HepG2 (cell line): ENCODE results near the gene ZNF747. TPM values are rescaled to one million over a fixed set of nuclear protein-coding genes. Genes with fewer than 3 reads are reported as not detected.

Experiments used
- ATAC-seq: fragments of 200-7000 bp; cut with Tn5 transposase; 3 replicates; pipeline ENCODE4 v1.9.1; 2020; ENCODE audit warnings: mild to moderate bottlenecking, moderate library complexity
- BruUV-seq: library from RNA; stranded (reverse); fragments of 400-500 nt; replicated peaks from 2 replicates; lab custom pipeline; 2021; lab: Mats Ljungman, UMichigan
- CTCF ChIA-PET: fragments of 300-600 bp; formaldehyde crosslinking; extraction: SDS; loops from one replicate; lab custom pipeline; 2021; ENCODE audit warnings: low total read pairs, inconsistent platforms, low intra/inter-chr PET ratio; lab: Yijun Ruan, JAX
- POLR2A ChIA-PET: fragments of 350-600 bp; sonication (Branson Sonifier 250); formaldehyde crosslinking; loops from one replicate; lab custom pipeline; 2020; ENCODE audit warnings: antibody characterized with exemption, inconsistent platforms; lab: Yijun Ruan, JAX
- DNase-seq: peaks from one replicate; pipeline ENCODE4 v3.0.0-alpha.2; 2015; ENCODE audit warnings: low spot score
- FAIRE-seq: peaks from 3 replicates; lab custom pipeline; 2011; peaks lifted over from hg19 to GRCh38; lab: Jason Lieb, UNC
- H2AFZ ChIP-seq: one replicate; pipeline ENCODE4 v1.6.1; 2011; ENCODE audit warnings: low read length, inconsistent platforms
- H3K27ac ChIP-seq: fragments of 300-600 bp; 3 replicates; pipeline ENCODE4 v1.8.0; 2011; ENCODE audit warnings: mixed run types, mild to moderate bottlenecking, mixed read lengths, low read length, inconsistent platforms; ENCODE audit not compliant: insufficient read depth; ENCODE audit errors: extremely low read length
- H3K27me3 ChIP-seq, 2 experiments: fragments of 200-600 bp in 1 of 2; 2 replicates in 1 of 2; 3 replicates in 1 of 2; pipeline versions ENCODE4 v1.6.0 to v1.8.0; 2011; ENCODE audit warnings: low read length in 2 of 2, mild to moderate bottlenecking in 2 of 2, moderate library complexity in 2 of 2, inconsistent platforms in 1 of 2; ENCODE audit not compliant: insufficient read depth in 2 of 2, control insufficient read depth in 1 of 2
- H3K36me3 ChIP-seq, 2 experiments: fragments of 200-600 bp in 1 of 2; replicated peaks in 1 of 2; 2 replicates in 1 of 2; 3 replicates in 1 of 2; pipeline versions ENCODE4 v1.5.1 to v1.8.0; 2011; ENCODE audit warnings: low read length in 2 of 2, inconsistent platforms in 1 of 2; ENCODE audit not compliant: insufficient read depth in 2 of 2, control insufficient read depth in 1 of 2
- H3K4me1 ChIP-seq: 2 replicates; pipeline ENCODE4 v1.5.1; 2012; ENCODE audit warnings: low read length, inconsistent platforms; ENCODE audit not compliant: insufficient read depth
- H3K4me2 ChIP-seq: 2 replicates; pipeline ENCODE4 v1.6.0; 2011; ENCODE audit warnings: low read depth, low read length, inconsistent platforms
- H3K4me3 ChIP-seq, 3 experiments: fragments of 200-600 bp in 1 of 3; sonication (generic), shearing (Covaris generic) in 1 of 3; replicated peaks in 1 of 3; 2 replicates each; pipeline ENCODE4 v1.5.1; 2011 to 2016; ENCODE audit warnings: low read length in 3 of 3, inconsistent platforms in 2 of 3, low read depth in 2 of 3, mild to moderate bottlenecking in 2 of 3, control low read depth in 1 of 3, mixed read lengths in 1 of 3; ENCODE audit not compliant: insufficient read depth in 1 of 3
- H3K79me2 ChIP-seq: one replicate; pipeline ENCODE4 v1.6.1; 2011; ENCODE audit warnings: low read length, inconsistent platforms; ENCODE audit not compliant: insufficient read depth
- H3K9ac ChIP-seq: 2 replicates; pipeline ENCODE4 v1.6.0; 2011; ENCODE audit warnings: mild to moderate bottlenecking, low read depth, low read length, inconsistent platforms; ENCODE audit not compliant: insufficient read depth
- H3K9me3 ChIP-seq: 2 replicates; pipeline ENCODE4 v1.5.1; 2012; ENCODE audit warnings: mild to moderate bottlenecking, low read length
- H4K20me1 ChIP-seq: 2 replicates; pipeline ENCODE4 v1.6.0; 2011; ENCODE audit warnings: inconsistent platforms, mild to moderate bottlenecking, low read length, moderate library complexity; ENCODE audit not compliant: insufficient read depth
- BRCA1 ChIP-seq: sonication (generic); formaldehyde crosslinking; IDR thresholded peaks from 2 replicates; pipeline ENCODE4 v1.4.0; 2020; ENCODE audit warnings: missing genetic modification reagents
- CHD4 ChIP-seq: fragments of 200-600 bp; sonication (generic); IDR thresholded peaks from 2 replicates; pipeline ENCODE4 v1.7.0; 2017; ENCODE audit warnings: mild to moderate bottlenecking, low read length, borderline replicate concordance
- DMAP1 ChIP-seq: IDR thresholded peaks from 2 replicates; pipeline ENCODE4 v1.6.1; 2016
- GPN1 ChIP-seq: sonication (generic); formaldehyde crosslinking; IDR thresholded peaks from 2 replicates; pipeline ENCODE4 v1.5.1; 2020; ENCODE audit warnings: missing genetic modification reagents, borderline replicate concordance
- HIVEP1 ChIP-seq: sonication (generic); formaldehyde crosslinking; IDR thresholded peaks from 2 replicates; pipeline ENCODE4 v1.4.0; 2020; ENCODE audit warnings: mild to moderate bottlenecking, missing genetic modification reagents
- HNRNPLL ChIP-seq: fragments of 200-400 bp; formaldehyde crosslinking; IDR thresholded peaks from 2 replicates; pipeline ENCODE4 v1.6.1; 2017; ENCODE audit warnings: mild to moderate bottlenecking, low read depth, low read length; ENCODE audit not compliant: poor library complexity, severe bottlenecking
- KLF6 ChIP-seq: IDR thresholded peaks from 2 replicates; pipeline ENCODE4 v1.8.0; 2016; ENCODE audit warnings: missing biosample characterization, missing genetic modification reagents
- SCMH1 ChIP-seq: sonication (generic); formaldehyde crosslinking; IDR thresholded peaks from 2 replicates; pipeline ENCODE4 v1.9.0; 2021; ENCODE audit warnings: missing genetic modification reagents, mild to moderate bottlenecking, borderline replicate concordance
- SNAI1 ChIP-seq: sonication (generic); formaldehyde crosslinking; IDR thresholded peaks from 2 replicates; pipeline ENCODE4 v1.5.0; 2020; ENCODE audit warnings: mild to moderate bottlenecking, missing genetic modification reagents, borderline replicate concordance
- SP1 ChIP-seq, 2 experiments: fragments of 450-650 bp in 1 of 2; sonication (generic) in 1 of 2; formaldehyde crosslinking in 1 of 2; IDR thresholded peaks; 2 replicates each; pipeline versions ENCODE4 v1.4.0 to v1.6.1; 2016 to 2020; ENCODE audit warnings: missing genetic modification reagents in 1 of 2
- ZC3H4 ChIP-seq: sonication (generic); formaldehyde crosslinking; IDR thresholded peaks from 2 replicates; pipeline ENCODE4 v1.4.0; 2020; ENCODE audit warnings: missing genetic modification reagents, borderline replicate concordance
- ZFP36L2 ChIP-seq: sonication (generic); formaldehyde crosslinking; IDR thresholded peaks from 2 replicates; pipeline ENCODE4 v1.4.0; 2020; ENCODE audit warnings: missing genetic modification reagents
- ZMYM3 ChIP-seq: sonication (generic); formaldehyde crosslinking; IDR thresholded peaks from 2 replicates; pipeline ENCODE4 v1.5.1; 2020; ENCODE audit warnings: mild to moderate bottlenecking, missing genetic modification reagents
- ZNF282 ChIP-seq: fragments of 450-650 bp; IDR thresholded peaks from 2 replicates; pipeline ENCODE4 v1.6.1; 2018; ENCODE audit not compliant: partially characterized antibody
- ZNF337 ChIP-seq: sonication (generic); formaldehyde crosslinking; IDR thresholded peaks from 2 replicates; pipeline ENCODE4 v1.5.1; 2020; ENCODE audit warnings: missing genetic modification reagents, low read depth, mild to moderate bottlenecking, borderline replicate concordance
- ZNF501 ChIP-seq: sonication (generic); formaldehyde crosslinking; IDR thresholded peaks from 2 replicates; pipeline ENCODE4 v1.5.1; 2020; ENCODE audit warnings: mild to moderate bottlenecking, moderate library complexity, missing genetic modification reagents
- ZNF747 ChIP-seq: sonication (generic); formaldehyde crosslinking; IDR thresholded peaks from 2 replicates; pipeline ENCODE4 v1.8.1; 2023; ENCODE audit warnings: missing genetic modification reagents, mild to moderate bottlenecking, borderline replicate concordance
- ZNF772 ChIP-seq: sonication (generic); formaldehyde crosslinking; IDR thresholded peaks from 2 replicates; pipeline ENCODE4 v1.5.0; 2020; ENCODE audit warnings: mild to moderate bottlenecking, missing genetic modification reagents
- ZNF788 ChIP-seq: sonication (generic); formaldehyde crosslinking; IDR thresholded peaks from 2 replicates; pipeline ENCODE4 v1.5.0; 2020; ENCODE audit warnings: mild to moderate bottlenecking, missing genetic modification reagents, borderline replicate concordance
- ZZZ3 ChIP-seq: sonication (generic); formaldehyde crosslinking; IDR thresholded peaks from 2 replicates; pipeline ENCODE4 v1.4.0; 2020; ENCODE audit warnings: missing genetic modification reagents, mild to moderate bottlenecking, borderline replicate concordance
- WGBS: methylation state at CpG from one replicate; pipeline ENCODE4 v1.1.6; 2017; ENCODE audit warnings: low lambda C conversion rate; 5-methylcytosine and 5-hydroxymethylcytosine counted together
- in situ Hi-C: cut with HindIII; loops from 2 replicates; pipeline ENCODE4 v1.10.0; 2017; ENCODE audit warnings: low pct_unique_long_range_greater_than_20kb; ENCODE audit not compliant: extremely low pct_ligation_motif_present
- intact Hi-C: fragments of 100-400 bp; cut with micrococcal nuclease; formaldehyde crosslinking; loops from one replicate; pipeline ENCODE4 v1.10.0; 2022; ENCODE audit not compliant: unreplicated experiment
- polyA plus RNA-seq, 8 experiments: library from polyadenylated mRNA; depleted of rRNA in 3 of 8; stranded (reverse) in 7 of 8; unstranded in 1 of 8; fragments of >200 nt; fragmentation: Illumina TruSeq in 4 of 8; extraction: Trizol in 4 of 8; gene quantifications; 2 replicates each; pipeline versions ENCODE4 v1.2.1 to v1.2.3, GENCODE V29; 2011 to 2016; ENCODE audit warnings: low read depth in 4 of 8, missing spikeins in 1 of 8, mixed read lengths in 1 of 8; ENCODE audit not compliant: insufficient read depth in 1 of 8
- total RNA-seq, 5 experiments: library from RNA; depleted of rRNA; stranded (reverse); fragments of >200 nt; fragmentation: Illumina TruSeq; extraction: Trizol; gene quantifications; 2 replicates each; pipeline ENCODE4 v1.2.3, GENCODE V29; 2016; ENCODE audit warnings: low read depth in 1 of 5
- TF ChIP-seq, protein P1 (sequence below): sonication (generic); formaldehyde crosslinking; conservative IDR thresholded peaks from 2 replicates; pipeline ENCODE4 v1.8.0; 2022; ENCODE audit warnings: low read depth, missing genetic modification reagents
- TF ChIP-seq, protein P2 (sequence below): sonication (generic); formaldehyde crosslinking; IDR thresholded peaks from 2 replicates; pipeline ENCODE4 v1.8.0; 2022; ENCODE audit warnings: missing genetic modification reagents, mild to moderate bottlenecking, moderate library complexity, borderline replicate concordance
- TF ChIP-seq, protein P3 (sequence below): sonication (generic); formaldehyde crosslinking; IDR thresholded peaks from 2 replicates; pipeline ENCODE4 v1.8.1; 2023; ENCODE audit warnings: missing genetic modification reagents, mild to moderate bottlenecking, borderline replicate concordance

ZNF747 gene
- total and polyA plus RNA-seq, 2 of the 13 experiments (the other 11 are each of a cell fraction or from before 2014, with no cell fraction given): 7.2 to 10.2 TPM

DNA sequence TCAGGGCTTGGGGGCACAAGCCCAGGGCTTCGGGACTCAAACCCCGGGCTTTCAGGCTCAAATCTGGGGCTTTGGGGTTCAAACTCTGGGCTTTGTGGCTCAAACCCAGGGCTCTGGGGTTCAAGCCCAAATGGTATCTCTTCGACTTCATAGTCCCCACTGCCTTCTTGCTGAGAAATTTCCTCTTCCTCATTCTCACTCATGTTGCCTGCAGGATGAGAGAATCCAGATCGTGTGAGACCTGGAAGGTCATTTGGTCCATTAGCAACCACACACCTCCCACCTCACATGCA is 8.9 kb downstream of the ZNF747 start:
- WGBS: 59% methylated on average over 4 of the region's 4 CpGs
- Histone ChIP-seq H3K4me3 (peak overlapping the region; percentile 78 to 97 (median 87)), H3K79me2 (no peaks in the 10 kb centered on the region), H3K27ac (peak overlapping the region; percentile 59), H3K4me1 (peaks cover 59% of the 10 kb centered on the region), H3K9me3 (no peaks in the 10 kb centered on the region), H3K27me3 (no peaks in the 10 kb centered on the region; a peak in 1 of 5 replicates), H2AFZ (no peak overlapping the region), H4K20me1 (no peaks in the 10 kb centered on the region), H3K4me2 (peak overlapping the region; percentile 81), H3K9ac (peak overlapping the region; percentile 97), H3K36me3 (peaks cover 1 to 8% of the 10 kb centered on the region in 2 experiments; a peak in 1 of 5 replicates)
- ChIA-PET POLR2A (interaction anchor here (1.3 to 2.3 kb wide), 5 partner anchors 8 to 96 kb away, joined by 5 to 9 read pairs (median 6); partner anchors contain the start of genes DCTPP1 and ZNF764), CTCF (no interaction called here)
- FAIRE-seq (peak; percentile 36), DNase-seq (no peak), ATAC-seq (no peak)
- in situ Hi-C loops: no loop called here
- TSS peak; percentile 44 for BruUV-seq
- intact Hi-C loops: loop anchor here (2.0 to 10.0 kb wide), 6 partner anchors 33 to 172 kb away; partner anchors contain the start of genes DCTPP1, FBRS, PRR14 and SRCAP
- TF ChIP-seq GPN1 (no peak), BRCA1 (CRISPR knock-in tag) (no peak), SNAI1 (CRISPR knock-in tag) (no peak), KLF6 (no peak), ZFP36L2 (no peak), ZNF501 (CRISPR knock-in tag) (no peak), DMAP1 (CRISPR knock-in tag) (no peak), HNRNPLL (no peak), SP1 (IDR thresholded peaks at IDR 0.05) (no peak), SP1 (CRISPR knock-in tag; IDR thresholded peaks at IDR 0.05) (no peak), HIVEP1 (CRISPR knock-in tag) (no peak), ZNF337 (CRISPR knock-in tag) (no peak), ZNF282 (no peak), SCMH1 (CRISPR knock-in tag) (no peak), ZMYM3 (CRISPR knock-in tag) (no peak), ZNF747 (CRISPR knock-in tag) (0 out of 2 replicates have a peak, but pooled peaks have one; percentile 19), ZNF772 (0 out of 2 replicates have a peak, but pooled peaks have one; percentile 13), ZZZ3 (CRISPR knock-in tag) (no peak), CHD4 (no peak), ZC3H4 (CRISPR knock-in tag) (no peak), ZNF788 (CRISPR knock-in tag) (no peak)
- TF ChIP-seq, protein P1, sequence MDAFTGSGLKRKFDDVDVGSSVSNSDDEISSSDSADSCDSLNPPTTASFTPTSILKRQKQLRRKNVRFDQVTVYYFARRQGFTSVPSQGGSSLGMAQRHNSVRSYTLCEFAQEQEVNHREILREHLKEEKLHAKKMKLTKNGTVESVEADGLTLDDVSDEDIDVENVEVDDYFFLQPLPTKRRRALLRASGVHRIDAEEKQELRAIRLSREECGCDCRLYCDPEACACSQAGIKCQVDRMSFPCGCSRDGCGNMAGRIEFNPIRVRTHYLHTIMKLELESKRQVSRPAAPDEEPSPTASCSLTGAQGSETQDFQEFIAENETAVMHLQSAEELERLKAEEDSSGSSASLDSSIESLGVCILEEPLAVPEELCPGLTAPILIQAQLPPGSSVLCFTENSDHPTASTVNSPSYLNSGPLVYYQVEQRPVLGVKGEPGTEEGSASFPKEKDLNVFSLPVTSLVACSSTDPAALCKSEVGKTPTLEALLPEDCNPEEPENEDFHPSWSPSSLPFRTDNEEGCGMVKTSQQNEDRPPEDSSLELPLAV (CRISPR knock-in tag): no peak
- TF ChIP-seq, protein P2, sequence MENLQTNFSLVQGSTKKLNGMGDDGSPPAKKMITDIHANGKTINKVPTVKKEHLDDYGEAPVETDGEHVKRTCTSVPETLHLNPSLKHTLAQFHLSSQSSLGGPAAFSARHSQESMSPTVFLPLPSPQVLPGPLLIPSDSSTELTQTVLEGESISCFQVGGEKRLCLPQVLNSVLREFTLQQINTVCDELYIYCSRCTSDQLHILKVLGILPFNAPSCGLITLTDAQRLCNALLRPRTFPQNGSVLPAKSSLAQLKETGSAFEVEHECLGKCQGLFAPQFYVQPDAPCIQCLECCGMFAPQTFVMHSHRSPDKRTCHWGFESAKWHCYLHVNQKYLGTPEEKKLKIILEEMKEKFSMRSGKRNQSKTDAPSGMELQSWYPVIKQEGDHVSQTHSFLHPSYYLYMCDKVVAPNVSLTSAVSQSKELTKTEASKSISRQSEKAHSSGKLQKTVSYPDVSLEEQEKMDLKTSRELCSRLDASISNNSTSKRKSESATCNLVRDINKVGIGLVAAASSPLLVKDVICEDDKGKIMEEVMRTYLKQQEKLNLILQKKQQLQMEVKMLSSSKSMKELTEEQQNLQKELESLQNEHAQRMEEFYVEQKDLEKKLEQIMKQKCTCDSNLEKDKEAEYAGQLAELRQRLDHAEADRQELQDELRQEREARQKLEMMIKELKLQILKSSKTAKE: no peak
- TF ChIP-seq, protein P3, sequence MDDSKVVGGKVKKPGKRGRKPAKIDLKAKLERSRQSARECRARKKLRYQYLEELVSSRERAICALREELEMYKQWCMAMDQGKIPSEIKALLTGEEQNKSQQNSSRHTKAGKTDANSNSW (CRISPR knock-in tag): no peak
